K562 (cell line): ENCODE measurements around the gene MED13L. TPM values are rescaled to one million over a fixed set of nuclear protein-coding genes. Genes with fewer than 3 reads are reported as not detected.

ENCODE experiments used
- ATAC-seq: fragments of 200-7000 bp; cut with Tn5 transposase; 3 replicates; pipeline ENCODE4 v1.9.1; 2020; ENCODE audit warnings: moderate library complexity
- BruUV-seq: library from RNA; stranded (reverse); fragments of 400-500 nt; replicated peaks from 2 replicates; lab custom pipeline; 2021; lab: Mats Ljungman, UMichigan
- CTCF ChIA-PET: fragments of 300-600 bp; formaldehyde crosslinking; extraction: SDS; loops from one replicate; lab custom pipeline; 2021; ENCODE audit warnings: low intra/inter-chr PET ratio; lab: Yijun Ruan, JAX
- POLR2A ChIA-PET: fragments of 300-600, 350-650 bp; sonication (Branson Sonifier 250); formaldehyde crosslinking; extraction: SDS; loops from one replicate; lab custom pipeline; 2021; ENCODE audit warnings: antibody characterized with exemption, inconsistent platforms; lab: Yijun Ruan, JAX
- DNase-seq, 4 experiments: peaks; one replicate each; pipeline versions ENCODE4 v3.0.0 to v3.0.0-alpha.2; 2011 to 2018; ENCODE audit warnings: low spot score in 3 of 4, mixed read lengths in 3 of 4; ENCODE audit errors: extremely low read depth in 1 of 4
- FAIRE-seq: peaks from 2 replicates; lab custom pipeline; 2011; peaks lifted over from hg19 to GRCh38; lab: Jason Lieb, UNC
- H2AFZ ChIP-seq: 2 replicates; pipeline ENCODE4 v1.6.0; 2011; ENCODE audit warnings: low read depth, low read length, control low read depth, inconsistent platforms
- H3K27ac ChIP-seq: fragments of 200-600 bp; 3 replicates; pipeline ENCODE4 v1.8.0; 2011; ENCODE audit warnings: low read depth, mild to moderate bottlenecking, control low read depth, inconsistent platforms, low read length, moderate library complexity, mixed read lengths; ENCODE audit errors: extremely low read depth
- H3K27me3 ChIP-seq, 2 experiments: fragments of 300-600 bp in 1 of 2; 2 replicates in 1 of 2; 3 replicates in 1 of 2; pipeline versions ENCODE4 v1.6.0 to v1.8.0; 2011; ENCODE audit warnings: inconsistent platforms in 2 of 2, low read length in 2 of 2, mild to moderate bottlenecking in 1 of 2, mixed read lengths in 1 of 2, moderate library complexity in 1 of 2; ENCODE audit not compliant: control insufficient read depth in 2 of 2, insufficient read depth in 2 of 2
- H3K36me3 ChIP-seq: fragments of 300-600 bp; 3 replicates; pipeline ENCODE4 v1.8.0; 2011; ENCODE audit warnings: mild to moderate bottlenecking, low read length, inconsistent platforms; ENCODE audit not compliant: control insufficient read depth, insufficient read depth
- H3K4me1 ChIP-seq, 2 experiments: fragments of 200-600 bp in 1 of 2; replicated peaks in 1 of 2; 2 replicates in 1 of 2; 3 replicates in 1 of 2; pipeline versions ENCODE4 v1.5.1 to v1.8.0; 2011; ENCODE audit warnings: inconsistent platforms in 2 of 2, low read length in 2 of 2, mild to moderate bottlenecking in 1 of 2, mixed read lengths in 1 of 2, moderate library complexity in 1 of 2; ENCODE audit not compliant: control insufficient read depth in 2 of 2, insufficient read depth in 2 of 2
- H3K4me2 ChIP-seq: 2 replicates; pipeline ENCODE4 v1.6.1; 2011; ENCODE audit warnings: low read length, control low read depth, inconsistent platforms, mixed read lengths; ENCODE audit not compliant: insufficient read depth
- H3K4me3 ChIP-seq: fragments of 200-600 bp; sonication (generic), shearing (Covaris generic); 2 replicates; pipeline ENCODE4 v1.5.1; 2016; ENCODE audit warnings: control low read depth, inconsistent platforms
- H3K79me2 ChIP-seq: fragments of 200-600 bp; 3 replicates; pipeline ENCODE4 v1.8.0; 2011; ENCODE audit warnings: low read length, inconsistent platforms; ENCODE audit not compliant: control insufficient read depth, insufficient read depth
- H3K9ac ChIP-seq, 2 experiments: 2 replicates each; pipeline versions ENCODE4 v1.6.0 to v1.6.1; 2011; ENCODE audit warnings: low read depth in 2 of 2, low read length in 2 of 2, control low read depth in 1 of 2, inconsistent platforms in 1 of 2, mild to moderate bottlenecking in 1 of 2, mixed read lengths in 1 of 2; ENCODE audit not compliant: insufficient read depth in 1 of 2
- H3K9me1 ChIP-seq: one replicate; pipeline ENCODE4 v1.6.0; 2011; ENCODE audit warnings: inconsistent platforms, mild to moderate bottlenecking, low read length, moderate library complexity; ENCODE audit not compliant: control insufficient read depth, insufficient read depth
- H3K9me3 ChIP-seq: replicated peaks from 2 replicates; pipeline ENCODE4 v1.5.1; 2011; ENCODE audit warnings: low read depth, low read length, inconsistent platforms; ENCODE audit not compliant: control insufficient read depth, insufficient read depth
- H4K20me1 ChIP-seq: replicated peaks from 2 replicates; pipeline ENCODE4 v1.6.1; 2011; ENCODE audit warnings: low read length, inconsistent platforms, mixed read lengths; ENCODE audit not compliant: control insufficient read depth, insufficient read depth
- BMI1 ChIP-seq: fragments of 150-350 bp; IDR thresholded peaks from 2 replicates; pipeline ENCODE4 v1.6.1; 2014; ENCODE audit warnings: low read length
- HDAC1 ChIP-seq, 2 experiments: fragments of 450-650 bp; IDR thresholded peaks; 2 replicates each; pipeline ENCODE4 v1.6.1; 2016 to 2017; ENCODE audit warnings: inconsistent platforms in 1 of 2, mild to moderate bottlenecking in 1 of 2, moderate library complexity in 1 of 2
- HDAC3 ChIP-seq: fragments of 450-650 bp; IDR thresholded peaks from 2 replicates; pipeline ENCODE4 v1.6.1; 2018; ENCODE audit warnings: borderline replicate concordance, mild to moderate bottlenecking, moderate library complexity; ENCODE audit not compliant: partially characterized antibody
- HNRNPLL ChIP-seq: fragments of 200-400 bp; formaldehyde crosslinking; IDR thresholded peaks from 2 replicates; pipeline ENCODE4 v1.6.1; 2017; ENCODE audit warnings: low read length, low read depth, mild to moderate bottlenecking; ENCODE audit not compliant: poor library complexity, severe bottlenecking
- NEUROD1 ChIP-seq: fragments of 150-350 bp; IDR thresholded peaks from 2 replicates; pipeline ENCODE4 v1.6.1; 2014; ENCODE audit warnings: borderline replicate concordance, low read length, low read depth; ENCODE audit not compliant: partially characterized antibody
- NR2C1 ChIP-seq, 2 experiments: fragments of 450-650 bp; IDR thresholded peaks; 2 replicates each; pipeline ENCODE4 v1.6.1; 2017; ENCODE audit warnings: mild to moderate bottlenecking in 2 of 2, antibody characterized with exemption in 1 of 2, inconsistent platforms in 1 of 2, missing compliant biosample characterization in 1 of 2, missing genetic modification characterization in 1 of 2
- XRCC3 ChIP-seq: fragments of 450-650 bp; IDR thresholded peaks from 2 replicates; pipeline ENCODE4 v1.6.1; 2017; ENCODE audit warnings: mild to moderate bottlenecking, moderate library complexity
- ZNF165 ChIP-seq: fragments of 250-450 bp; sonication (Bioruptor Pico); IDR thresholded peaks from 2 replicates; pipeline ENCODE4 v1.4.0; 2020; ENCODE audit warnings: borderline replicate concordance
- ZNF184 ChIP-seq: sonication (generic); formaldehyde crosslinking; IDR thresholded peaks from 2 replicates; pipeline ENCODE4 v1.5.0; 2020; ENCODE audit warnings: missing genetic modification reagents
- ZNF212 ChIP-seq: fragments of 450-650 bp; formaldehyde crosslinking; IDR thresholded peaks from 2 replicates; pipeline ENCODE4 v1.4.0; 2020; ENCODE audit warnings: mild to moderate bottlenecking
- ZNF431 ChIP-seq: sonication (generic); formaldehyde crosslinking; IDR thresholded peaks from 2 replicates; pipeline ENCODE4 v1.8.0; 2022; ENCODE audit warnings: mild to moderate bottlenecking, missing genetic modification reagents
- ZNF584 ChIP-seq: fragments of 200-800 bp; sonication (Bioruptor generic); IDR thresholded peaks from 2 replicates; pipeline ENCODE4 v1.6.1; 2016; ENCODE audit warnings: low read depth, mild to moderate bottlenecking, missing genetic modification characterization, missing compliant biosample characterization
- WGBS: fragments of 100-300 bp; shearing (Covaris generic); methylation state at CpG from one replicate; pipeline ENCODE4 v1.1.6; 2016; ENCODE audit warnings: low coverage, mixed read lengths; ENCODE audit not compliant: insufficient coverage; ENCODE audit errors: missing lambda C conversion rate; 5-methylcytosine and 5-hydroxymethylcytosine counted together
- in situ Hi-C: fragments of 300-500 bp; cut with MboI; formaldehyde crosslinking; loops from 4 replicates; pipeline ENCODE4 v1.15.0; 2018; ENCODE audit warnings: inconsistent platforms, mixed read lengths
- intact Hi-C: fragments of 100-400 bp; cut with micrococcal nuclease; formaldehyde crosslinking; loops from 2 replicates; pipeline ENCODE4 v1.14.2; 2022
- polyA plus RNA-seq, 8 experiments: library from polyadenylated mRNA; depleted of rRNA in 4 of 8; stranded (reverse) in 5 of 8; unstranded in 3 of 8; fragments of >200 nt; fragmentation: Nextera tagmentation in 2 of 8; fragmentation: Illumina TruSeq in 1 of 8; extraction: Ambion mirVana in 2 of 8; extraction: Trizol in 1 of 8; gene quantifications; 2 replicates each; pipeline versions ENCODE4 v1.2.1 to v1.2.3, GENCODE V29; 2011 to 2014; ENCODE audit warnings: inconsistent platforms in 1 of 8, missing spikeins in 1 of 8
- total RNA-seq, 7 experiments: library from RNA; depleted of rRNA in 6 of 7; stranded (reverse); fragments of >200 nt in 6 of 7; fragmentation: Illumina TruSeq in 2 of 7; extraction: Trizol in 2 of 7; gene quantifications; 2 replicates each; pipeline versions ENCODE4 v1.2.1 to v1.2.3, GENCODE V29; 2011 to 2021; ENCODE audit warnings: low replicate concordance in 1 of 7
- TF ChIP-seq, protein P1 (sequence below), 2 experiments: fragments of 450-650 bp in 1 of 2; sonication (generic) in 1 of 2; formaldehyde crosslinking in 1 of 2; IDR thresholded peaks in 1 of 2; conservative IDR thresholded peaks in 1 of 2; 2 replicates each; pipeline versions ENCODE4 v1.6.1 to v1.8.1; 2016 to 2023; ENCODE audit warnings: mild to moderate bottlenecking in 2 of 2, moderate library complexity in 2 of 2, inconsistent platforms in 1 of 2, missing genetic modification reagents in 1 of 2
- TF ChIP-seq, protein P2 (sequence below): fragments of 250-450 bp; sonication (Bioruptor Pico); IDR thresholded peaks from 2 replicates; pipeline ENCODE4 v1.5.0; 2021
- TF ChIP-seq, protein P3 (sequence below): fragments of 450-650 bp; IDR thresholded peaks from 2 replicates; pipeline ENCODE4 v1.6.1; 2016

The MED13L gene
- total and polyA plus RNA-seq, 9 of the 15 experiments (the other 6 are each of a cell fraction or from before 2014, with no cell fraction given): 13.4 to 90.3 (median 36.9) TPM

DNA sequence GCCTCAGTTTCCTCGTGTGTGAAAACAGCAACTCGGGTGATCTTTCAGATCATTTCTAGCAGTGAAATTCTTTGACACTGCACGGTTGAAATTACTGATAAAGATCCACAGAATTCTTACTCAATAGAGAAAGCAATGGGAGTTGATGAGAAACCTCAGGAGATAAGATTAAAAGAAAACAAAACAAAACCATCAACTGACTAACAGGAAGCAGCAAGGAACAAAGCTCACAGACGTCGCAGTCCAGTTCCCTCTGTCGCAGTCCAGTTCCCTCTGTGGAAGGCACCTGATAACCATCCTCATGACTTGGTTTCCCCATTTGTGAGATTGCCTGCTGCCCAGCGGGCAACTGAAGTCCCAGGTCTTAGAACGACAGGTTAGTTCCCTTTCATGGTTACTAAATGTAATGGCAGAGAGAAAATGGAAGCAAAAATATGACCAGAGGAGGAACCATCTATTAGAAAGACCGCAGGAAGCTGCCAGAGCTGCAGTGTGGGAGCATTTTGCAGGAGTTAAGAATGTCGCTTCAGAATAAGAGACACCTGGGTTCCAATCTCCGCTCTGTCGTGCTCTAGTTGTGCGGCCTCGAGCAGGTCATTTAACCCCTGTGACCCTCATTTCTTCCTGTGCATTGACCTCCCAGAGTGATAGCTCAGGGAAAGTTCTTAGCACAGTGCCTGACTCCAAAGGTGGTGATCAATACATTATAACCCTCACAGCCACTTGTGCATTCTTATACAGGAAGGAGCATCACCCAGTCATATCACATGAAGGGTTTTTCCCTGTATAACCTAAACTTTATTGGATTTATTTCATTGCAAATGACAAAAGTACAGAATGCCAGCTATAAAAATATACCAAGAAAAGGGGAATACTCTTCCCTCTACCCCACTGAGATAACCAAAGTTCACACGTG is 5.1 kb upstream of the MED13L start:
- DNase-seq (peak; percentile 21 to 34 (median 27)), FAIRE-seq (peak; percentile 87), ATAC-seq (peak; percentile 41)
- intact Hi-C loops: loop anchor here (5.0 kb wide), 1 partner anchor 145 kb away; no protein-coding TSS in a partner anchor
- Histone ChIP-seq H3K9me1 (no peaks in the 10 kb centered on the region), H3K27ac (peak overlapping the region; percentile 61; the same call in 2 of the 3 replicates), H3K4me2 (peak overlapping the region; percentile 79), H3K9me3 (no peaks in the 10 kb centered on the region), H2AFZ (peak overlapping the region; percentile 94), H3K4me3 (peak overlapping the region; percentile 17; the same call in 1 of the 2 replicates), H3K9ac (peak overlapping the region; percentile 39 to 82; a peak in 3 of 4 replicates), H3K27me3 (no peaks in the 10 kb centered on the region), H3K79me2 (no peaks in the 10 kb centered on the region; the same call in 2 of the 3 replicates), H3K36me3 (no peaks in the 10 kb centered on the region), H4K20me1 (no peaks in the 10 kb centered on the region), H3K4me1 (peaks cover 17 to 26% of the 10 kb centered on the region in 2 experiments)
- in situ Hi-C loops: no loop called here
- WGBS: 4% methylated on average over 15 of the region's 15 CpGs
- POLR2A ChIA-PET: interaction anchor here (0.6 to 0.9 kb wide), 4 partner anchors 8 to 253 kb away, joined by 3 read pairs; no protein-coding TSS in a partner anchor
- CTCF ChIA-PET: no interaction called here
- no TSS peak for BruUV-seq
- TF ChIP-seq, protein P1, sequence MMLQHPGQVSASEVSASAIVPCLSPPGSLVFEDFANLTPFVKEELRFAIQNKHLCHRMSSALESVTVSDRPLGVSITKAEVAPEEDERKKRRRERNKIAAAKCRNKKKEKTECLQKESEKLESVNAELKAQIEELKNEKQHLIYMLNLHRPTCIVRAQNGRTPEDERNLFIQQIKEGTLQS (IDR thresholded peaks at IDR 0.05): peak; percentile 33; the same call in 1 of the 2 replicates
- TF ChIP-seq, protein P1 (CRISPR knock-in tag; conservative IDR thresholded peaks at IDR 0.05): no peak
- TF ChIP-seq ZNF184 (no peak), ZNF584 (no peak), NR2C1 (IDR thresholded peaks at IDR 0.05) (no peak), NR2C1 (tag; IDR thresholded peaks at IDR 0.05) (no peak; the same call in 1 of the 2 replicates), XRCC3 (no peak), NEUROD1 (no peak), ZNF212 (no peak), HDAC3 (no peak), ZNF165 (CRISPR knock-in tag) (no peak), BMI1 (no peak), HNRNPLL (no peak), ZNF431 (CRISPR knock-in tag) (no peak), HDAC1 (IDR thresholded peaks at IDR 0.05) (no peak)
- TF ChIP-seq, protein P2, sequence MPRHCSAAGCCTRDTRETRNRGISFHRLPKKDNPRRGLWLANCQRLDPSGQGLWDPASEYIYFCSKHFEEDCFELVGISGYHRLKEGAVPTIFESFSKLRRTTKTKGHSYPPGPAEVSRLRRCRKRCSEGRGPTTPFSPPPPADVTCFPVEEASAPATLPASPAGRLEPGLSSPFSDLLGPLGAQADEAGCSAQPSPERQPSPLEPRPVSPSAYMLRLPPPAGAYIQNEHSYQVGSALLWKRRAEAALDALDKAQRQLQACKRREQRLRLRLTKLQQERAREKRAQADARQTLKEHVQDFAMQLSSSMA (CRISPR knock-in tag): no peak
- TF ChIP-seq, protein P3, sequence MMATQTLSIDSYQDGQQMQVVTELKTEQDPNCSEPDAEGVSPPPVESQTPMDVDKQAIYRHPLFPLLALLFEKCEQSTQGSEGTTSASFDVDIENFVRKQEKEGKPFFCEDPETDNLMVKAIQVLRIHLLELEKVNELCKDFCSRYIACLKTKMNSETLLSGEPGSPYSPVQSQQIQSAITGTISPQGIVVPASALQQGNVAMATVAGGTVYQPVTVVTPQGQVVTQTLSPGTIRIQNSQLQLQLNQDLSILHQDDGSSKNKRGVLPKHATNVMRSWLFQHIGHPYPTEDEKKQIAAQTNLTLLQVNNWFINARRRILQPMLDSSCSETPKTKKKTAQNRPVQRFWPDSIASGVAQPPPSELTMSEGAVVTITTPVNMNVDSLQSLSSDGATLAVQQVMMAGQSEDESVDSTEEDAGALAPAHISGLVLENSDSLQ: no peak
